Measurements from ENCODE around the gene EIF2B4.
"Not testable (repeated sequence)": the region's sequence is repeated elsewhere in the genome, so short reads cannot be mapped to it uniquely, and the experiment has no call there.

Gene EIF2B4

GRCh38 chr2:27347641-27348040, 22.5 kb downstream of the EIF2B4 start:
- DNase-seq (ENCODE audit: low read depth in 3 of 3), result no peak

- DNase-seq (ENCODE audit: low read depth in 3 of 3), result no peak
These were observed 34.0 kb downstream of the EIF2B4 start for GRCh38 chr2:27336173-27336572.

GRCh38 chr2:27335311-27335710, 34.8 kb downstream of the EIF2B4 start:
- no peak for DNase-seq (ENCODE audit: low read depth in 3 of 3)

- no peak for DNase-seq (ENCODE audit: low read depth in 3 of 3)
These were observed 45.4 kb downstream of the EIF2B4 start for GRCh38 chr2:27324720-27325119.

- DNase-seq (ENCODE audit: low read depth in 3 of 3), result no peak
These were observed 46.4 kb downstream of the EIF2B4 start for GRCh38 chr2:27323596-27324285.

- DNase-seq (ENCODE audit: low read depth in 3 of 3), result peak; percentile 76 to 90 (median 81)
These were observed 47.2 kb downstream of the EIF2B4 start, which contains the start of gene MPV17 for GRCh38 chr2:27322766-27323595. Gene MPV17 (minus strand): TSS chr2:27323097. CDS start chr2:27322517, 580 bp downstream.

GRCh38 chr2:27322301-27322765, 47.8 kb downstream of the EIF2B4 start:
- no peak for DNase-seq (ENCODE audit: low read depth in 3 of 3)

GRCh38 chr2:27320958-27321543, 49.1 kb downstream of the EIF2B4 start:
- no peak for DNase-seq (ENCODE audit: low read depth in 3 of 3)

- not testable (repeated sequence) for DNase-seq (ENCODE audit: low read depth in 3 of 3)
These were observed 50.3 kb downstream of the EIF2B4 start for GRCh38 chr2:27319839-27320238.

GRCh38 chr2:27316655-27317412, 53.3 kb downstream of the EIF2B4 start:
- DNase-seq (ENCODE audit: low read depth in 3 of 3), result no peak

- DNase-seq (ENCODE audit: low read depth in 3 of 3), result no peak
These were observed 55.0 kb downstream of the EIF2B4 start for GRCh38 chr2:27315122-27315521.

GRCh38 chr2:27314709-27315108, 55.4 kb downstream of the EIF2B4 start:
- DNase-seq (ENCODE audit: low read depth in 3 of 3), result no peak
